Hematopoietic multipotent progenitor cell treated with erythropoietin and hydrocortisone succinate and interleukin-3 and kit ligand, for 4 days (in vitro differentiated cells): ENCODE data around the gene UNG.

Experiments
- DNase-seq: peaks from one replicate; pipeline ENCODE4 v3.0.0-alpha.2; 2015

Gene UNG

GRCh38 chr12:109157986-109158385 is 60.6 kb downstream of the UNG start:
- peak; percentile 27 for DNase-seq

- no peak for DNase-seq
These were observed 63.0 kb downstream of the UNG start for GRCh38 chr12:109160433-109160832.
